ENCODE results near the gene ENTPD1.
"Not testable (repeated sequence)": the region's sequence is repeated elsewhere in the genome, so short reads cannot be mapped to it uniquely, and the experiment has no call there.

ENTPD1 gene

GRCh38 chr10:95759233-95759826 lies 3.4 kb downstream of the ENTPD1 start:
- DNase-seq = no peak

GRCh38 chr10:95761939-95762492 lies 6.1 kb downstream of the ENTPD1 start:
- no peak for DNase-seq

GRCh38 chr10:95767884-95768556 lies 12.1 kb downstream of the ENTPD1 start:
- DNase-seq = no peak

DNA sequence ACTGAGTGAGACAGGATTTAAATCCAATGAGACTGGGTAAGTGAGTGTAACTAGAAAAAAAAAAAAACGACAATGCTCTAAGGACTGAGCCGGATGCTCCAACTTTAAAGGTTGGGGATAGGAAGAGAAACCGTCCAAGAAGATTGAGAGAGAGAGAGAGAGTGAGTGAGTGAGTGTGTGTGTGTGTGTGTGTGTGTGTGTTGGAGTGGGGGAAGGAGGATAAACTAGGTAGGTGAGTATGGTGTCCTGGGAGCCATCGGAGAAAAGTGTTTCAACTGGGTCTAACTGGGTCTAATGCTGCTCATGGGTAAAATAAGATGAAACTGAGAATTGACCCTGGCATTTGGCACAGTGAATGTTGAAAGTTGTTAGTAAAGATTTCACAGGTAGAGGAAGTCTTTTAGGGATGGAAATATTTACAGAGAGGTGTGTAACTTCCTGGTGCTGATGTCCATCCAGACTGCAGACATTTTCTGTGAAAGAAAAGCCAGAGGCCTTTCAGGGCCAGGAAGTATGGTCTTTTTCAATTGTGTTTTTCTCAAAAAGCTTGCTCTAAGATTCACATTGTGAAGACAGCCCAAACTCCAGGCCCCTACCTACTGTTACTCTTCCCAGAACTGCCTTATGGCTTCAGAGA lies 14.2 kb downstream of the ENTPD1 start:
- DNase-seq = no peak

- not testable (repeated sequence) for DNase-seq
Measured at GRCh38 chr10:95773454-95773853, 17.5 kb downstream of the ENTPD1 start.

GRCh38 chr10:95777638-95778037 lies 21.7 kb downstream of the ENTPD1 start:
- not testable (repeated sequence) for DNase-seq

DNA sequence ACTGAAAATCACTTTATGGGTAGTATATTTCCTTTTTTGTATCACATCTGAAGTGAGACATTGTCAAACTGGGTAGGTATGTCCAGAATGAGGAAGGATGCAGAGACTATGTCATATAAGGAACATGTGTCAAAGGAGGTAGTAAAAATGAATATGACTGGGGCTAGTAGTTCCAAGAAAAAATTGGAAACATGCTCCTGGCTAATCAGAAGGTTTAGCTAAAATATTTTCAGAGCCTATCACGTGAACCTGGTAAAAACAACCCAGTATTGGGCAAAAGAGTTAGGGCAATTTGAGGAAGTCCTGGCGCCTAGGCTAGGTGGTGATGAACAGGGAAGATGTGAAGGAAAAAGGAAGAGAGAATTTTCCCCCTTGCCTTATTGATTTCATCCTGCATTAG lies 26.4 kb downstream of the ENTPD1 start:
- no peak for DNase-seq

- no peak for DNase-seq
Measured at GRCh38 chr10:95783741-95784140, 27.8 kb downstream of the ENTPD1 start.

DNA sequence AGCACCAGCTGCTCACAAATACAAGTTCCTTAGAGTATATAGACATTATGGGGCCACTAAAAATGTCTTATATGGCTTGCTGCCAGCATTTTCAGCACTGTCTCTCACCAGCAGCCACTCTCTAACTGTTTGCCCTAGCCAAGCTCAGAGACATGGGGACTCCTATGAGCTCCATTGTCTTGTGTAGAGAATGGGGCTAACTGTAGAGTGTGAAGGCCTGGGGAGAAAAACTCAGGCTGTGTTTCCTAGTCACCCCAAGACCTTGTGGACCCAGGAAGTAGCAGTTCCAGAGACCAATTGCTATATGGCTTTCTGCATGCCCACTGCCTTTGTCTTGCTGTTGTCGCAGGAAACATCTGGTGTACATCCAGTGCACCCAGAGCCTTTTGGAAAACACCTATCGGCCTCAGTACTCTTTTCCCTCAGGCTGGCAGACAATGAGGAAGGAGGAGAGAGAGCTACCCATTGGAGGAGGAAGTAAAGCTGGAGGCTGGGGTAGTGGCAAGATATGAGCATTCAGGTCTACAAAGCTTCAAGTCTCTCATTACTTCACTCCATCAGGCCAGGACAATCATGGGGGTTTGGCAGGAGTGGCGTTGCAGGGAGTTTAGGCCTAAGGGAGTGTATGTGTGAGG lies 28.4 kb downstream of the ENTPD1 start:
- no peak for DNase-seq

GRCh38 chr10:95785317-95785716 lies 29.4 kb downstream of the ENTPD1 start:
- DNase-seq = no peak

DNA sequence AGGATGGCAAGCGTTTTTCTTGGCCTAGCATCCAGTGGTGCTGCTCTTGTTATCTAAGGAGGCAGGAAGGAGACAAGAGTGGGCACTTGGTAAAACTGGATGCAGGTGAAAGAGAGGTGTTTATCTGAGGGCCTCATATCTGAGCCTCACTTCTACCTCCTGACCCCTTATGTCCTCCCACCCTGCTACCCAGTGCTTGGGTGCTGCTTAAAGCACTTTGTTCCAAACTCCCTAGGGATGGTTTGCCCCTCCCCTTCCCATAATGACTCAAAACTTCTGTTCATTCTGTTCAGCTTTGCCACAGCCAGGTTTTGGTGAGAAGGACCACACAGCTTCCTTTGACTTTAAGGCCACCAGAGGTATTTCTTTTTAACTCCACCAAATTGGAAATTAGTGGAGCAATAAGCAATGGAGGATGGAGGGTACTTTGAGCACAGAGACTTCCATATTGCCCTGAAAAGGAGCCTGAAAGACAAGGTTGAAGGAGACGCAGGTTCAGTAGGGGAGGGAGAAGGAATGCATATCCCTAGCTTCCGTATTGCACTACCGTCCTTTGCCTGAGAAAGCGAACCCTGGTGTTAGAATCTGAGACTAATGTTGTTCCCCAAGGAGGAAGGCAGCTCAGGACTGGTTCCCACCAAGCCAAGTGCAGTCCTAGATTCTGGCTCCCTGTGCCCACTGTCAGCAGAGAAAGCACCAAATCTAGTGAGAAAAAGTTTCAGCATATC lies 30.1 kb downstream of the ENTPD1 start:
- DNase-seq = no peak

DNA sequence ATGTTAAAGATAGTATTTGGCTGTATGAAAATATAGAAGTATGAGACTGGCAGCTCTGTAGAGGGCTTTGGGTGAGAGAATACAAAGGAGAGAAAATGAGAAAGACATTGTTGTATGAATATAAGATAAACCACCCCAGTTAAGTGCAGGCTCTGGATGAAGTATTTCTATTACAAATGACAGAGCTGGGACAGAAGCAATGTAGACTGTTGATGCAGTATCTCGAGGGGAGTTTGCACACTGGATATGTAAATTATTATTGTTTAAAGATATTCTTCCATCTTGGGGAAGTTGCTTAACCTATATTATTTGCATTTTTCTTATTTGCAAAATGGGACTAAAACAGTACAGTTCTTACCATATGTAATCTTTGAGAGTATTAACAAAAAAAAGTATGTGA lies 31.5 kb downstream of the ENTPD1 start:
- DNase-seq = no peak

DNA sequence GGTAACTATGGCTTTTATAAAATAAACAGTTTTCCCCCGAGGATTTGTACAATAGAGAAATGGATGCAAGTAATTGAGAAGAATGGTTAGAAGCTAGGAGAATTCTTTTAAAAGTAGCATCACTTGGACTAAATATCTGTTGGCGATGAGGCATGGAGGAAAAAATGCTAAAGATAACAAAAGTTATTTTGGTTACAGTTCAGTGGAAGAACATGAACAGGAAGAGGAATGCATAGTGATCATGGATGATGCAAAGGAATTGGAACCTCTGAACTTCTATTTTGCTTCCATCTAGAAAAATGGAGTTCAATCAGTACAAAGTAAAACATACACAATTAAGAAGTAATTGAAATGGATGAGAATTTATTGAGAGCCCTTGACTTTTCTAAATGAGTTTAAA lies 32.9 kb downstream of the ENTPD1 start:
- DNase-seq = no peak

DNA sequence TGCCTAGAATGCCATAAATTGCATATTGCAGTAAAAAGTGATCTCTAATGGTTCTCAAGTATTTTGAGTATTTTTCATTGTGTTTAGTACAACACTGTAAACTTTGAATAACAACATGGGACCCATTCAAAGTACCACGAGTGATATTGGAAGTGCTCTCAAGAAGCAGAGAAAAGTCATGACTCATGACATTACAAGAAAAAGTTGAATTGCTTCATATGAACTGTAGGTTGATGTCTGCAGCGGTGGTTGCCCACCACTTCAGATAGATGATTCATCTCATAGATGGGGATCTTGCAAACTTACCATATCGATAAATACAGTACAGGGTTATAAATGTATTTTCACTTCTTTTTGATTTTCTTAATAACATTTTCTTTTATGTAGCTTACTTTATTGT lies 33.9 kb downstream of the ENTPD1 start:
- no peak for DNase-seq

GRCh38 chr10:95790982-95791381 lies 35.0 kb downstream of the ENTPD1 start:
- DNase-seq = no peak

DNA sequence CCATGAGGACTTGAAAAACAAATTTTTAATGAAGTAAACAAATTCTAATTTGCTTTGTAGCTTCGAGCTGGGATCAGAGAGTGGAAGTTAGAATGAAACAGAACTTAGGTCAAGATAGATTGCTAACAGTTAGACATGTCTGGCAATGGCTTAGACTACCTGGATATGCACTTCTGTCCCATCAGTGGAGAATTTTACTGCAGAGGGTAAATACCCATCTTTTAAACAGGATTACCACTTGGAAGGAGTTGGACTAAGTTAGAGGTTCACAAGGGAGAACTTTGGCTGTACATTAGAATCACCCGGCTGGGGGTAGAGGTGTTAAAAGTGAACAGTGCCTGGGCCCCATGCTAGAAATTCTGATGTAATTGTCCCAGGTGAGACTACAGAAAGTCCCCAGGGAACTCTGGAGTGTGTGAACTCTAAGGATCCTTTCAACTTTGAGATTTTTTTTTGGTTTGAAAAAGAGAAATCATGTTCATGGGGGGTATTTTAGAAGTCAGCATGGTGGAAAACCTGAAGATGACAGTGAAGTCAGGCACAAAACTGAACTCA lies 35.5 kb downstream of the ENTPD1 start:
- no peak for DNase-seq

- DNase-seq = no peak
Measured at GRCh38 chr10:95792211-95792780, 36.3 kb downstream of the ENTPD1 start.

DNA sequence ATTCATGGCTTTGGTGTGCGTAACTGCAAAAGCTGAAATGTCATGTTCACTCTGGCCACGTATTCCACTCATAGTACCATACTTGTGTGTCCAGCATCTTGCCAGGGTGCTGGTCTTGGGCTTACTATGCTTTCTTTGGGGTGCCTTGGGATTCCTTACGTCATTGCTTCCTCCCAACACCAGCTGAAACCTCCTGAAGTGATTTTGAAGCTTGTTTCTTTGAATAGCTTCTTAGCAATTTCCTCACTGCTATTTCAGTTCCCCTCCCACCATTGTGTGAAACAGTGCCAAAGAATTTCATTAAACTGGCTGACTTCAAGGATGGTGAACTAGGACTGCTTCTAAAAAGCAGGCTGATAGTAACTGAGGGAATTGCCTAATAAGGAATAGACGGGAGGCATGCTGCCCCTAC lies 36.9 kb downstream of the ENTPD1 start:
- DNase-seq = no peak

DNA sequence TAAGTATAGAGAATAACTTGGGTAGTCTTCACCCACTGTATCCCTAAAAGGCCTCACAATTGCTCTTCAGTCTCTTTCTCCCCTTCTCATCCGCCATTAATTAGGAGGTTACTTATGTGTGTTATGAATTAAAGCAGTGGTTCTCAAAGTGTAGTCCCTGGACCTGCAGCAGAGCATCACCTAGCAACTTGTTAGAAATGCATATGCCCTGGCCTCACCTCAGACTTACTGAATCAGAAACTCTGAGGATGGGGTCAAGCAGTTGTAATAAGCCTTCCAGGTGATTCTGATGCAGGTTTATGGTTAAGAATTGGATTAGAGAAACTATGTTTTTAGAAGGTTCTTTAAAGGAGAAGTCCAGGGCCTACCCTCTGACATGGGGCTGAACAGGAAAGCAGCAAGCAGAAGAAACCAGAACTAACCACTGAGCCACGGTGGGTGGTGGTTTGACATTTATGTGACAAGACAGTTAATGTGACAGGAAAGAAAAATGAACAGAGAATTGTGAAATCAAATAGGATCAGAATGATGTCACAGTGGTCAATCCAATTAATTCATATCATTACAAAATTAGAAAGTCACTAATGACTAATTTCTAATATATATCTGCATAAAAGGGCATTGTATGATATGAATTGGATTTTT lies 37.6 kb downstream of the ENTPD1 start:
- no peak for DNase-seq

GRCh38 chr10:95794195-95794594 lies 38.2 kb downstream of the ENTPD1 start:
- no peak for DNase-seq

DNA sequence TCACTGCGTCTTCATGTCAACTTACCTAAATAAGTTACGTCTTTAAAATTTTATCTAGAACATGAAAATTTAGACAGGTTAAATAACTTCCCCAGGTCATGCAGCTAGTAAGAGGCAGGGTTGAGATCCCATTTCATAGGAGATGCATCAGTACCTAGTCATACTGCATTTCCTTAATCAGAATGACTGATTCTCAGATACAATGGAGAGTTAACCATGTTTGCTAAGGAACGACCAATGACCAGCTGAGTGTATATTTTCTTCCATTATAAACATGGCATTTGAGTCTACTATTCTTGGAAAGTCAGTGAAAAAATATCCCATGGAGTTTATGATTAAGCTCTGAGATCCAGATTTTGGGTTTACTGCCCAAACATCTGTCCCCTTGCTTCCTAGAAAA lies 39.6 kb downstream of the ENTPD1 start:
- no peak for DNase-seq

DNA sequence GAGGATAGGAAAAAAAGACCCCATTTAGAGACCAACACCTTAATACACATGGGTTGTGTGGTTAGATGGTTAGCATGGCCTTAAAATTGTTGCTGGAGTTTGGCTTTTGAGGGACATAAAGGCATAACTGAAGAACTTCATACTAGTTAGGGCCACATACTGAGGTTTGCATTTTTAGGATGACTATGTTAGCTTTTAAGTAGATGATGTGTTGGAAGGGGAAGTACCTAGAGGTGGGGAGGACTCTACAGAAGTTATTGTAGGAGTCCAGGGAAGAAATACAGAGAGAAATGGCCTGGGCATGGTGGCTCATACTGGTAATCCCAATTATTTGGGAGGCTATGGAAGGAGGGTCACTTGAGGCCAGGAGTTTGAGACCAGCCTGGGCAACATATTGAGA lies 40.5 kb downstream of the ENTPD1 start:
- no peak for DNase-seq

Measured in DMS79 treated with DMSO at 0.1 percent for 48 hours (cell line).